ENCODE results near the gene HPSE2. TPM values are rescaled to one million over a fixed set of nuclear protein-coding genes. Genes with fewer than 3 reads are reported as not detected.

The HPSE2 gene
- total RNA-seq, 2 experiments from 2014 or later, result not detected

GRCh38 chr10:98687685-98688084 is 548.0 kb downstream of the HPSE2 start:
- no peaks in the 10 kb centered on the region for H3K36me3 Mint-ChIP-seq (ENCODE audit: low read depth)

GRCh38 chr10:98684019-98684899 is 551.4 kb downstream of the HPSE2 start:
- Mint-ChIP-seq H3K27me3 (ENCODE audit: low read depth) (peaks cover 6% of the 10 kb centered on the region), H3K27ac (no peak overlapping the region), H3K36me3 (ENCODE audit: low read depth) (no peaks in the 10 kb centered on the region), H3K4me1 (ENCODE audit: low read depth) (no peaks in the 10 kb centered on the region), H3K4me3 (no peak overlapping the region), H3K9me3 (ENCODE audit: insufficient read depth) (peaks cover 13% of the 10 kb centered on the region)
- CTCF ChIA-PET, result no interaction called here
- POLR2A ChIA-PET, result no interaction called here
- DNase-seq (no peak), ATAC-seq (no peak)

More at GRCh38 chr10:98687685-98688084, 548.0 kb downstream of the HPSE2 start:
- Mint-ChIP-seq H3K9me3 (ENCODE audit: insufficient read depth) (peaks cover 15% of the 10 kb centered on the region), H3K4me1 (ENCODE audit: low read depth) (no peaks in the 10 kb centered on the region), H3K4me3 (no peak overlapping the region), H3K27me3 (ENCODE audit: low read depth) (peaks cover 6% of the 10 kb centered on the region), H3K27ac (no peak overlapping the region)
- ChIA-PET POLR2A (no interaction called here), CTCF (no interaction called here)
- ATAC-seq (no peak), DNase-seq (no peak)

GRCh38 chr10:98676895-98677294 is 558.8 kb downstream of the HPSE2 start:
- ChIA-PET POLR2A (no interaction called here), CTCF (no interaction called here)
- no peaks in the 10 kb centered on the region for H3K9me3 Mint-ChIP-seq (ENCODE audit: insufficient read depth)
- ATAC-seq (no peak), DNase-seq (no peak)
- no peak overlapping the region for H3K4me3 Mint-ChIP-seq
- H3K36me3 Mint-ChIP-seq (ENCODE audit: low read depth), result no peaks in the 10 kb centered on the region
- H3K27ac Mint-ChIP-seq, result no peak overlapping the region
- peaks cover 6% of the 10 kb centered on the region for H3K27me3 Mint-ChIP-seq (ENCODE audit: low read depth)
- no peaks in the 10 kb centered on the region for H3K4me1 Mint-ChIP-seq (ENCODE audit: low read depth)

- Mint-ChIP-seq H3K36me3 (ENCODE audit: low read depth) (no peaks in the 10 kb centered on the region), H3K4me3 (no peak overlapping the region), H3K9me3 (ENCODE audit: insufficient read depth) (no peaks in the 10 kb centered on the region), H3K27ac (no peak overlapping the region), H3K4me1 (ENCODE audit: low read depth) (no peaks in the 10 kb centered on the region), H3K27me3 (ENCODE audit: low read depth) (peaks cover 6% of the 10 kb centered on the region)
- ChIA-PET POLR2A (interaction anchor here (0.7 kb wide), 1 partner anchor 315 kb away, joined by 3 read pairs; no protein-coding TSS in a partner anchor), CTCF (no interaction called here)
- ATAC-seq (no peak), DNase-seq (no peak)
These were observed 559.8 kb downstream of the HPSE2 start for GRCh38 chr10:98675902-98676301.

- Mint-ChIP-seq H3K9me3 (ENCODE audit: insufficient read depth) (no peaks in the 10 kb centered on the region), H3K27ac (no peak overlapping the region), H3K4me3 (no peak overlapping the region), H3K27me3 (ENCODE audit: low read depth) (peaks cover 6% of the 10 kb centered on the region), H3K36me3 (ENCODE audit: low read depth) (no peaks in the 10 kb centered on the region), H3K4me1 (ENCODE audit: low read depth) (no peaks in the 10 kb centered on the region)
- ChIA-PET POLR2A (no interaction called here), CTCF (no interaction called here)
- DNase-seq, result no peak
- no peak for ATAC-seq
These were observed 562.4 kb downstream of the HPSE2 start for GRCh38 chr10:98673171-98673782.

GRCh38 chr10:98667081-98667480 is 568.6 kb downstream of the HPSE2 start:
- ATAC-seq (no peak), DNase-seq (no peak)
- CTCF ChIA-PET, result interaction anchor here (0.9 kb wide), 1 partner anchor 200 kb away, joined by 5 read pairs; no protein-coding TSS in a partner anchor
- no peaks in the 10 kb centered on the region for H3K4me1 Mint-ChIP-seq (ENCODE audit: low read depth)
- H3K9me3 Mint-ChIP-seq (ENCODE audit: insufficient read depth), result no peaks in the 10 kb centered on the region
- H3K36me3 Mint-ChIP-seq (ENCODE audit: low read depth), result no peaks in the 10 kb centered on the region
- no peak overlapping the region for H3K4me3 Mint-ChIP-seq
- POLR2A ChIA-PET, result no interaction called here
- peaks cover 16% of the 10 kb centered on the region for H3K27me3 Mint-ChIP-seq (ENCODE audit: low read depth)
- H3K27ac Mint-ChIP-seq, result no peak overlapping the region

- no peak for ATAC-seq
- Mint-ChIP-seq H3K9me3 (ENCODE audit: insufficient read depth) (no peaks in the 10 kb centered on the region), H3K36me3 (ENCODE audit: low read depth) (no peaks in the 10 kb centered on the region), H3K4me1 (ENCODE audit: low read depth) (no peaks in the 10 kb centered on the region), H3K27ac (no peak overlapping the region), H3K4me3 (no peak overlapping the region), H3K27me3 (ENCODE audit: low read depth) (peaks cover 16% of the 10 kb centered on the region)
- POLR2A ChIA-PET, result no interaction called here
- CTCF ChIA-PET, result interaction anchor here (0.9 to 1.9 kb wide), 2 partner anchors 198 to 199 kb away, joined by 5 to 15 read pairs; no protein-coding TSS in a partner anchor
- DNase-seq, result no peak
These were observed 569.4 kb downstream of the HPSE2 start for GRCh38 chr10:98666276-98666675.

GRCh38 chr10:98664329-98665042 is 571.2 kb downstream of the HPSE2 start:
- ATAC-seq, result peak; percentile 64
- POLR2A ChIA-PET, result no interaction called here

GRCh38 chr10:98659951-98660350 is 575.7 kb downstream of the HPSE2 start:
- H3K4me3 Mint-ChIP-seq, result no peak overlapping the region
- H3K4me1 Mint-ChIP-seq (ENCODE audit: low read depth), result no peaks in the 10 kb centered on the region
- CTCF ChIA-PET, result interaction anchor here (0.9 kb wide), 1 partner anchor 193 kb away, joined by 4 read pairs; no protein-coding TSS in a partner anchor
- peaks cover 15% of the 10 kb centered on the region for H3K27me3 Mint-ChIP-seq (ENCODE audit: low read depth)
- H3K27ac Mint-ChIP-seq, result no peak overlapping the region
- no peak for DNase-seq
- no peak for ATAC-seq
- H3K9me3 Mint-ChIP-seq (ENCODE audit: insufficient read depth), result no peaks in the 10 kb centered on the region
- POLR2A ChIA-PET, result no interaction called here
- no peaks in the 10 kb centered on the region for H3K36me3 Mint-ChIP-seq (ENCODE audit: low read depth)

More at GRCh38 chr10:98664329-98665042, 571.2 kb downstream of the HPSE2 start:
- H3K36me3 Mint-ChIP-seq (ENCODE audit: low read depth), result no peaks in the 10 kb centered on the region
- peaks cover 22% of the 10 kb centered on the region for H3K27me3 Mint-ChIP-seq (ENCODE audit: low read depth)
- H3K4me3 Mint-ChIP-seq, result no peak overlapping the region
- peak; percentile 57 for DNase-seq
- CTCF ChIA-PET, result interaction anchor here (1.0 to 1.9 kb wide), 3 partner anchors 197 to 198 kb away, joined by 5 to 15 read pairs (median 15); no protein-coding TSS in a partner anchor
- H3K9me3 Mint-ChIP-seq (ENCODE audit: insufficient read depth), result no peaks in the 10 kb centered on the region
- H3K27ac Mint-ChIP-seq, result no peak overlapping the region
- no peaks in the 10 kb centered on the region for H3K4me1 Mint-ChIP-seq (ENCODE audit: low read depth)

GRCh38 chr10:98655492-98655891 is 580.2 kb downstream of the HPSE2 start:
- no peak for ATAC-seq
- no peak overlapping the region for H3K27ac Mint-ChIP-seq
- no peak overlapping the region for H3K4me3 Mint-ChIP-seq
- ChIA-PET CTCF (no interaction called here), POLR2A (no interaction called here)
- no peaks in the 10 kb centered on the region for H3K4me1 Mint-ChIP-seq (ENCODE audit: low read depth)
- H3K27me3 Mint-ChIP-seq (ENCODE audit: low read depth), result peaks cover 14% of the 10 kb centered on the region
- H3K9me3 Mint-ChIP-seq (ENCODE audit: insufficient read depth), result no peaks in the 10 kb centered on the region
- no peaks in the 10 kb centered on the region for H3K36me3 Mint-ChIP-seq (ENCODE audit: low read depth)
- no peak for DNase-seq

- ATAC-seq (no peak), DNase-seq (no peak)
- POLR2A ChIA-PET, result no interaction called here
- CTCF ChIA-PET, result interaction anchor here (1.2 kb wide), 1 partner anchor 182 kb away, joined by 3 read pairs; no protein-coding TSS in a partner anchor
- Mint-ChIP-seq H3K27me3 (ENCODE audit: low read depth) (peaks cover 15% of the 10 kb centered on the region), H3K36me3 (ENCODE audit: low read depth) (no peaks in the 10 kb centered on the region), H3K27ac (no peak overlapping the region), H3K9me3 (ENCODE audit: insufficient read depth) (no peaks in the 10 kb centered on the region), H3K4me3 (no peak overlapping the region), H3K4me1 (ENCODE audit: low read depth) (no peaks in the 10 kb centered on the region)
These were observed 586.5 kb downstream of the HPSE2 start for GRCh38 chr10:98649170-98649569.

Data from activated CD8-positive, alpha-beta T cell treated with anti-CD3 and anti-CD28 coated beads, Interleukin-2, amount 10 ng/mL, durations not matched to agents 7 days and 5 days (primary cell).